WTC11 (cell line): ENCODE measurements around the gene BRIX1.

Source experiments
- ATF2 ChIP-seq: sonication (generic); formaldehyde crosslinking; IDR thresholded peaks from 2 replicates; pipeline ENCODE4 v1.8.1; 2022; ENCODE audit warnings: low read depth, missing genetic modification reagents, borderline replicate concordance
- ATF3 ChIP-seq: sonication (generic); formaldehyde crosslinking; conservative IDR thresholded peaks from 2 replicates; pipeline ENCODE4 v1.8.1; 2022; ENCODE audit warnings: mild to moderate bottlenecking, missing genetic modification reagents
- CBFB ChIP-seq: sonication (generic); formaldehyde crosslinking; IDR thresholded peaks from 2 replicates; pipeline ENCODE4 v1.8.1; 2022; ENCODE audit warnings: mild to moderate bottlenecking, low read depth, missing genetic modification reagents
- CTCF ChIP-seq: fragments of 200-600 bp; IDR thresholded peaks from 2 replicates; pipeline ENCODE4 v1.8.0; 2022; ENCODE audit warnings: antibody characterized with exemption
- ETV6 ChIP-seq: sonication (generic); formaldehyde crosslinking; IDR thresholded peaks from 2 replicates; pipeline ENCODE4 v1.8.1; 2022; ENCODE audit warnings: mild to moderate bottlenecking, missing genetic modification reagents
- FOXP1 ChIP-seq: sonication (generic); formaldehyde crosslinking; IDR thresholded peaks from 2 replicates; pipeline ENCODE4 v1.8.0; 2022; ENCODE audit warnings: missing genetic modification reagents, mild to moderate bottlenecking, moderate library complexity, borderline replicate concordance
- HMGXB4 ChIP-seq: sonication (generic); formaldehyde crosslinking; IDR thresholded peaks from 2 replicates; pipeline ENCODE4 v1.8.1; 2023; ENCODE audit warnings: mild to moderate bottlenecking, moderate library complexity, missing genetic modification reagents
- MAX ChIP-seq: sonication (generic); formaldehyde crosslinking; IDR thresholded peaks from 2 replicates; pipeline ENCODE4 v1.8.0; 2022; ENCODE audit warnings: mild to moderate bottlenecking, missing genetic modification reagents
- NFE2L1 ChIP-seq: sonication (generic); formaldehyde crosslinking; IDR thresholded peaks from 2 replicates; pipeline ENCODE4 v1.8.1; 2023; ENCODE audit warnings: missing genetic modification reagents
- USF1 ChIP-seq: sonication (generic); formaldehyde crosslinking; IDR thresholded peaks from 2 replicates; pipeline ENCODE4 v1.8.0; 2022; ENCODE audit warnings: mild to moderate bottlenecking, missing genetic modification reagents
- ZNF423 ChIP-seq: fragments of 250-450 bp; sonication (Bioruptor Pico); IDR thresholded peaks from 2 replicates; pipeline ENCODE4 v2.1.2; 2022; ENCODE audit warnings: mild to moderate bottlenecking, moderate library complexity

- TF ChIP-seq CTCF (no peak), MAX (CRISPR knock-in tag) (no peak), USF1 (CRISPR knock-in tag) (no peak), ATF2 (CRISPR knock-in tag) (no peak), ETV6 (CRISPR knock-in tag) (no peak), ZNF423 (CRISPR knock-in tag) (no peak), ATF3 (CRISPR knock-in tag) (no peak), FOXP1 (CRISPR knock-in tag) (no peak), HMGXB4 (CRISPR knock-in tag) (no peak), CBFB (no peak), NFE2L1 (CRISPR knock-in tag) (no peak)
These were observed 16.4 kb upstream of the BRIX1 start for GRCh38 chr5:34899066-34899465.
